VCaP (cell line): ENCODE data around the gene PTPRJ.
A peak's percentile ranks its signal among the peaks of the same experiment; 100 is the strongest.

Experiments used
- H3K27ac ChIP-seq: fragments of 450-650 bp; 2 replicates; pipeline ENCODE4 v1.5.1; 2017
- CTCF ChIP-seq: fragments of 450-650 bp; conservative IDR thresholded peaks from 2 replicates; pipeline ENCODE4 v1.5.1; 2017; ENCODE audit warnings: mild to moderate bottlenecking, moderate library complexity

The PTPRJ gene

GRCh38 chr11:48040830-48041444 lies 60.6 kb downstream of the PTPRJ start:
- H3K27ac ChIP-seq = peak overlapping the region; percentile 99
- TF ChIP-seq CTCF = no peak

DNA sequence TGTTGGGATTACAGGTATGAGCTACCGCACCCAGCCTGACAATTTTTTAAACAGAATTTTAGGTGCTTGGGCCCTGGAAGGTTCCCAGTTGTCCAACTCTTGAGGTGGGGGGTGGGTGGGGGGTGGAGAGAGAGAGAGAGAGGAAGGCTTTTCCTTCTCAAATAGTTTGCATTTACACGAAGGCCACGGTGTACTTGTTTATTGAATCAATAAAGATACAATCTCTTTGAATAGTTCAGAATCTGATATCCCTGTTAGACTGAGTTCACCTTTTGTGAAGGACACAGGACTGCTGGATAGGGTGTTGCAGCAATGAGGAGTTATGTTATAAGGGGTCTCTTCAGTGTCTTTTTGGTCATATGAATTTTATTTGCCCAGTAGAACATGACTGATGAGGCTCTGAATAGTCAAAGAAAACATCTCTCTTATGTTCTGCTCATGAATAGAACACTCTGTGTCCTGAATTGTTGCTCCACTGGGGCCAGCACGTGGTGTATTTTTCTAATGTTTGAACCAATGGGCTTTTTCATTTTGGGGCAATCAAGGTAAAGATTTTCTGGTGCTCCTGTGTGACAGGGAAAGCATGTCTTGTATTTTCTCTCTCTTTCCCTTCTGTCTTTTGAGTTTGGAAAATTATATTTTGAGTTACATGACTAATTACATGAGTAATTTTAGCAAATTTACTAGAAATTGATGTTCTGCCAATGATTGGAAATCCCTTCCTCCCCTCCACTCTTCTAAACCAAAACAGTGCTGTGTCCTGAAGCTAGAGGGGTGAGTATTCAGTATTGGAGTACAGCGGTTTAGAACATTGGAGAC lies 61.7 kb downstream of the PTPRJ start:
- H3K27ac ChIP-seq = peak overlapping the region; percentile 99
- no peak for TF ChIP-seq CTCF

DNA sequence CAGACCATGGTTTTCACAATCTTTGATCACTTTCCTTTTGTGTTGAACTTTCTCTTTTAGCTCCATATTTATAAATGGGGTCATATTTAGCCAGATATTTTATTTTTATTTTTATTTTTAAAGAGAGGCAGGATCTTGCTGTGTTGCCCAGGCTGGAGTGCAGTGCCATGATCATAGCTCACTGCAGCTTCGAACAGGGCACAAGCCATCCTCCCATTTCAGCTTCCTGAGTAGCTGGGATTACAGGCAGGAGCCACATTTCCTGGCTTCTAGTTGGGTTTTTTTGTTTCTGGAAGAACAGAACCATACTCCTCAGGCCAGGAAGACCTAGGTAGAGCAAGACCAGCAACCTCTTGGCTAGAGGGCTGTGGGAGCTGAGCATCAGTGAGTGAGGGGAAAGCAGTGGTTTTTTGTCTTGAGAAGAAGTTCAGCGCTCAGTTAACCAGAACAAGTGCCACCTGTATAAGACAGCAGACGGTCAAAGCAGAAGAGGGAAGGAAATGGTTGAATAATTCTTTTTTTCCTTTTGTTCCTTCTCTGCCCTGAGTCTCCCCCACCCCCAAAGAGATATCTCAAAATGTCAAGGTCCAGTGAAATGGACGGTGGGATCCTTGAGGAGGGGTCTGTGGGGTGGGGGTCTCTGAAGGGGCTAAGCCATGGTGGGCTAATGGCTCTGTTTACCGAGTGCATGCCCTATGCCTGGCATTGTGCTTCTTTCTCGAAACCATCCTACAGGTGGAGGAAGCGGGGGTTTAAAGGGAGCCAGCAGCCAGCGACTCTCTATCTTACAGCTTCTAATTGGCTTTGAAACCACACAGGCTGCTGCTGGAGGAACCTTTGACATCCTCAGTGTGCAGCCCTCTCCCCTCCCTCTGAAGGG lies 63.0 kb downstream of the PTPRJ start:
- H3K27ac ChIP-seq = peak overlapping the region; percentile 99

GRCh38 chr11:48043991-48044512 lies 63.7 kb downstream of the PTPRJ start:
- H3K27ac ChIP-seq = peak overlapping the region; percentile 99
- no peak for TF ChIP-seq CTCF

More for the DNA sequence above, 63.0 kb downstream of the PTPRJ start:
- no peak for TF ChIP-seq CTCF

DNA sequence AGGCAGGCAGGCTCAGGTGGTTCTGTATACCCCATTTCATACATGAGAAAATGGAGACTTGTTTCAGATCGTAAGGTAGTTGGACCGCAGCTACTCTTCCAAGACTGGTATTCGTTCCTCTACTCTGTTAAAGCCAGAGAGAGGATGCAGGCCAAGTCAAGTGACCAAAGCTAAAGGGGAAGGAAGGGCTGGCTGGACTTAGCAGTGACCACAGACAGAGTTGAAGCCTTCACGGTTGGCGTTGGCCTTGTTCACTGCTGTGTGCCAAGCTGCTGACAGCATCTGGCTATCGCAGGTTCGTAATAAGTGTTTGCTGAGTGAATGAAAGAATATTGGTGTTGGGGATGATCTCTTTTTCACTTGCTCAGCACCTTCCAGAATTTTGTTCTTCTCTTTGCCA lies 64.2 kb downstream of the PTPRJ start:
- peak overlapping the region; percentile 99 for H3K27ac ChIP-seq
- TF ChIP-seq CTCF = no peak

- H3K27ac ChIP-seq = peak overlapping the region; percentile 99
- no peak for TF ChIP-seq CTCF
These were observed 65.2 kb downstream of the PTPRJ start for GRCh38 chr11:48045536-48045935.

- H3K27ac ChIP-seq = peak overlapping the region; percentile 99
These were observed 67.3 kb downstream of the PTPRJ start for GRCh38 chr11:48047616-48048015.

More at GRCh38 chr11:48047616-48048015, 67.3 kb downstream of the PTPRJ start:
- no peak for TF ChIP-seq CTCF
